GM19463 (cell line): ENCODE results near the gene LYRM4.
"Not testable (repeated sequence)": the region's sequence is repeated elsewhere in the genome, so short reads cannot be mapped to it uniquely, and the experiment has no call there.

Source experiments
- ATAC-seq: cut with Tn5 transposase; IDR thresholded peaks from one replicate; pipeline ENCODE4 v1.9.1; 2021; ENCODE audit warnings: mild to moderate bottlenecking, moderate library complexity; ENCODE audit not compliant: unreplicated experiment

LYRM4 gene

DNA sequence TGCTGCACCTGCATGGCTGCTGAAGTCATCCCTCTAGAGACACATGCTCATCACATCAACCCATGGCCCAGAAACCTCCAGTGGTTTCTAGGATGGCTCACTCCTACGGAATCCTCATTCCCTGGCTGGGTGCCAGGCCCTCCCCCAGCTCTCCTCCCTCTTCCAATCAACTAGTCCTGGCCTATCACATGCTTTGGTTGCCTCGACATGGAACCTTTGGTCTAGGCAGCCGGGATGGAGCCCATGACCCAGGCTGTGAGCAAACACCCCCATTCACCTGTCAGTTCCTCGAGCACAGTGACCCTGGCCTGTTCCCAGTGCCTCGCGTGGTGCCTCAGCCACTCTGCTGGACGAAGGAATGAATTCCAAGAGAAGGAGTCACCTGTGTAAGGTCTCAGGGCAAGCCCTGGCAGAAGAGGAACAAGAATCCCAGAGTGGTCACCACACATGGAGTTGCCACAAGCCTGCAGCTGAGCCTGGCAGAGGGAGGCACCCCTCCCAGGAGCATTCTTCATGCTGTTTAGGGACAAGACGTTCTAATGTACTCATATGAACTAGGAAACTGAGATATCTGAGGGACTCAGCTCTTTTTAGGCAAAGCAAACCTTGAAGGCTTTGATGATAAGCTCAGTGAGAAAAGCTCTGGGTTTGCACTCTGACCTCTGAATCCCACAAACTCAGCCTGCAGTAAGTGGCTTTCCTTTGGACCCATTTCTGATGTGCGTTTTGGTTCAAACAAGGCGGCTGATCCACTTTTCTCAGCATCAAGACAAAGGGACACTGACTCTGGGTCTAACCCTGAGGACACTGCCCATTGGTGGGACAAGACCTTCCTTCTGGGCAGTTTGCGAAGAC lies 135.4 kb downstream of the LYRM4 start:
- ATAC-seq: no peak

DNA sequence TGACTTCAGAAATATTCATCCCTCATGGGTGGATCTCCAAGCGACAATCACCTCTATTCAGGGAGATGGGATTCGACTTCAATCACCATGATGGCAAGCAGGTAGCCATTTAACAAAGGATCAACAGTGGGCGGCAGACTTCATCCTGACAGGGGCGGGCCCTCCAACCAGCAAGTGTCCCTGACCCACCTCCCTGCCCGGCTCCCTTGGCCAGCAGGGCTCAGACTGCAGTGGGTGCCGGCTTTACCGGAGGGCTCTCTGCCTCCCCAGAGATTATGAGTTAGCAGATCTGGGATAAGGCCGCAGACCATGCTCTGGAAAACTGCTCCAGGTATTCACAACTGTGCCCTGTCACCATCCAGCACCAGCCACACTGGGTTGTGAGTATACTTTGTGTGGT lies 136.2 kb downstream of the LYRM4 start:
- no peak for ATAC-seq

DNA sequence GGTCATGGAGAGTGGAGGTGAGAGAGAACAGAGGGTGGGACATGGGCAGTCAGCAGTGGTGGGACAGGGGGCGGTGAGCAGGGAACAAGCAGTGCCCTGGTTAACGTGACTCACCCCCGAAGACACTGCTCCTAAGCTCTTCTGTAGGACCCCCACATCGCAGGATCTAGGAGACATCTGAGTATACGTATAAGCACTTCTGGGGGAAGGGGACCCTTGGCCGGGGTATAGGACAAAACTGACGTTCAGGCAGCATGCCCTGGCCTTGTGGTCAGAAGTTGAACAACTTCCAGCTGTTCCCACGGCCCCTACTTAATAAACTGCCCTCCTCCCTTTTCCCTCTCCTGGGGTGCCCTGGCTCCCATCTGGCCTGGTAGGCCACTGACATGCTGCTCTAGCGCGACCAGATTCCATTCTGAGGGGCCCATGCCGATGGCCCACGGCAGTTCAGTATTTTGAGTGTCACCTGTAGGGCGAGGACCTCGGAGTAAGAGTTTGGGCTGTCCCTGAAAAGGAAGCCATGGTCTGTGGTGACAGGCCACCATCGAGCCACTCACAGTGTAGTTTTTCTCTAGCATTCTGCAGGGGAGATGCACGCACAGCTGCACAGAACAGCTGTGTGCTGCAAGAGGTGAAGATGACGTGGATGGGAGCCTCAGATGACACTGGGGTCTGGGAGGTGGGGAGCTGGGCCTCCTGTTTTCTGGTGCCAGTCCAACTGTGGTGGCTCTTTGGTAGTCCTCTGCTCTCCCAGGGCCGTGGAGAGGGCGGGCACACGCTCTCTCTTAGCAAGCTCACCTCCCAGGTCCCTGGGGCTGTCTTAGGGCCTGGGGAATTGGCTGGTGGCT lies 137.2 kb downstream of the LYRM4 start:
- no peak for ATAC-seq

DNA sequence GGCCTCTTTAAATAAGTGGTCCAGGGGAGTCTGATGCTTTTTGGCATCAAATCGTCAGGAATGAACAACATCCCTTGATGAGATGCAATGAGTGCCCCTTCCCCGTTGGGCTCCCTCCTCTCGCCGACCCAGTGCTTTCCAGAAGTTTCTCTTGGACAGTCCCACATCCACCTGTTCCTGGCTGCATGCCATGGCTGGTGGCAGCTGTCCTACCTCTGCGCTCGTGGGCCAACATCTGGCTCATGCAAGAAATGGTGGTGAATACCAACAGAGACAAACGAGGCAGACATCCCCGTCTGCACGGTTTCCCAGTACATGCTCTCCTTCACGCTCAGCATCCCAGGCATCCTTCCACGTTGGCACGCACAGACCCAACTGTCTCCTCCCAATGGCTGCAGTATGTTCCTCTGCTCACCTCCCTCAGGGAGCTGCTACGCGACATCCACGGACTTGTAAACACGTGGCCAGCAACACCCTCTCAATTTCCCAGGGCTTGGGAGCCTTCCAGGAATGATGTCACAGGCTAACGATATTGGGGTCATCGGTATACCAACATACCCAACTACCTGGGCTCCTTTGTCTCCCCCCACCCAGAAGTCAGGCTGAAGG lies 138.1 kb downstream of the LYRM4 start:
- no peak for ATAC-seq

DNA sequence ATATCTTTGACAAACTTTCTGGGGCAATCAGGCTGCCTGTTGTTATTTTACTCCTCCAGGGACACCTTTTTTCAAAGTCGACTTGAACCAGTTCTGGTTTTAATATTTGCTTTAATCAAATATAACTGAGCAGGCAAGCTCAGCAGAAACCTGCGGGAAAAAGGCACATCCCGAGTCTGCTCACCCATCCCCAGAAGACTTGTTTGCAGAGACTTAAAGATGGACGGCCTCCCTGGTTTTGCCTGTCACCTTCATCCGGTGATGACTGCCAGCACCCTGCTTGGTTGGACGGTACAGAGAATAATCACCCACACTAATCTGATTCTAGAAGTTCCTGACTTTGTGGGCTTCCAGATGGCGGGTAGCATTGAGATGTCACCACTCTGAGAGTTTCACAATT lies 138.8 kb downstream of the LYRM4 start:
- ATAC-seq: no peak

DNA sequence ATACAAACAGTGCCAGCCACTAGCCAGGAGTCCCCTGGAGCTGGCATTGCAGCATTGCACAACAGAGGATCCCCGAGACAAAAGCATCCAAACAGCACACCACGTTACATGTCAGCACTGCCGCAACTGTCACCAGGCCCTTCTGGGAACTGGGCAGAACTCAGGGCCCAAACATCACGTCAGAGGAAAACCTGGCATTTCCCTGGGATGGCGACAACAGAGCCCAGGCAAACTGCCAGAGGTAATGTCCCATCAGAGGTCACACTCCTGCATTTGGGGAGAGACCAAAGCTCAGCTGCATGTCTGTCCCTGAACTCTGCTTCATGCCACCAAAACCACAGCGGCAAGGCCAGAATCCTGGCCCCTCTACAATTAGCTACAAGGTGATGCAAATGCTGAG lies 139.3 kb downstream of the LYRM4 start:
- no peak for ATAC-seq

DNA sequence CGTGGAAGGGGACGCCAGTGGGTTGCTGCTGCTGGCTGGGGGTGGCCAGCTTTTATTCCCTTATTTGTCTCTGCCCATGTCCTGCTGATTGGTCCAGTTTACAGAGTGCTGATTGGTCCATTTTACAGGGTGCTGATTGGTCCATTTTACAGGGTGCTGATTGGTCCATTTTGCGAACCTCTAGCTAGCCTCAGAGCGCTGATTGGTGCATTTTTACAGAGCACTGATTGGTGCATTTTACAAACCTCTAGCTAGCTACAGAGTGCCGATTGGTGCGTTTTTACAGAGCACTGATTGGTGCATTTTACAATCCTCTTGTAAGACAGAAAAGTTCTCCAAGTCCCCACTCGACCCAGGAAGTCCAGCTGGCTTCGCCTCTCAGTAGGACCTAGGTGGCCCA lies 140.2 kb downstream of the LYRM4 start:
- not testable (repeated sequence) for ATAC-seq

DNA sequence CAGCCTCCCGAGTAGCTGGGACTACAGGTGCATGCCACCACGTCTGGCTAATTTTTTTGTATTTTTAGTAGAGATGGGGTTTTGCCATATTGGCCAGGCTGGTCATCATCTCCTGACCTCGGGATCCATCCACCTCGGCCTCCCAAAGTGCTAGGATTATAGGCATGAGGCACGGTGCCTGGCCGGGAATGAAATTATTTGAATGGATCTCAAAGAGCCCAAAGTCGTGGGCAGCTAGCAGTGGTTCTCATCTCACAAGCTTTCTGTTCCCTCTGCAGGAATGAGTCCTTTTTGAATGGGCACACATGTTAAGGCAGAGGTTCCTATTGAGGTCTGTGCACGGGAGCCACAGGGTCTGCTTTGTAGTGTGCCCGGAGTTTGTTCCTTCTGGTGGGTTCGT lies 140.7 kb downstream of the LYRM4 start:
- ATAC-seq: no peak

DNA sequence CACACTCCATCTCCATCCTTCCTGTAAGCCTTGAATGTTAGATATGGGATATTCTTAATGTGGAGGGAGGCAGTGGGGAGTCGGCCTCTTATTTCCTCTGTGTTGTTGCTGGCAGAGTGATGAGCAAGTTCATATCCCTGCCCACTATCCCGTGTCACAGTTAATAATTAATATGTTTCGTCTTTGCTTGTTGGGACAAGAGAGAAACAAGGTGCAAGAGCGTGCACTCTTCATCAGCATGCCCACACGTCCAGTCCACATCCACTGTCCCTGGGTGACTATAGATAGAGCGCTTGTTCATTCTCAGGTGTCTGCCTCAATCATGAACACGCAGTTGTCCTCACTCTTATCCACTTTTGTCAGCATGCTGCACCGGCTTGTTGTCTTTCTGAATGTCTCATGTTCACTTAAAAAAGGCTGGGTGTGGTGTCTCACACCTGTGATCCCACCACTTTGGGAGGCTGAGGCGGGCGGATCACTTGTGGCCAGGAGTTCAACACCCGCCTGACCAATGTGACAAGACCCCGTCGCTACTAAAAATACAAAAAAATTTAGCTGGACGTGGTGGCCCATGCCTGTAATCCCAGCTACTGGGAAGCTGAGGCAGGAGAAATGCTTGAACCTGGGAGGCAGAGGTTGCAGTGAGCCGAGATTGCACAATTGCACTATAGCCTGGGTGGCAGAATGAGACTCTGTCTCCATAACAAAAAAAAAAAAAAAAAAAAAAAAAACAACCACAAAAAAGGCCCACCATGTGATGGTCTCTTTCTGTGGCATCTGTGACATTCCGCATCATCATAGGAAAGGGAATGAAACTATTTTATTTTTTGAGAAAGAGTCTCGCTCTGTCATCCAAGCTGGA lies 141.4 kb downstream of the LYRM4 start:
- no peak for ATAC-seq

DNA sequence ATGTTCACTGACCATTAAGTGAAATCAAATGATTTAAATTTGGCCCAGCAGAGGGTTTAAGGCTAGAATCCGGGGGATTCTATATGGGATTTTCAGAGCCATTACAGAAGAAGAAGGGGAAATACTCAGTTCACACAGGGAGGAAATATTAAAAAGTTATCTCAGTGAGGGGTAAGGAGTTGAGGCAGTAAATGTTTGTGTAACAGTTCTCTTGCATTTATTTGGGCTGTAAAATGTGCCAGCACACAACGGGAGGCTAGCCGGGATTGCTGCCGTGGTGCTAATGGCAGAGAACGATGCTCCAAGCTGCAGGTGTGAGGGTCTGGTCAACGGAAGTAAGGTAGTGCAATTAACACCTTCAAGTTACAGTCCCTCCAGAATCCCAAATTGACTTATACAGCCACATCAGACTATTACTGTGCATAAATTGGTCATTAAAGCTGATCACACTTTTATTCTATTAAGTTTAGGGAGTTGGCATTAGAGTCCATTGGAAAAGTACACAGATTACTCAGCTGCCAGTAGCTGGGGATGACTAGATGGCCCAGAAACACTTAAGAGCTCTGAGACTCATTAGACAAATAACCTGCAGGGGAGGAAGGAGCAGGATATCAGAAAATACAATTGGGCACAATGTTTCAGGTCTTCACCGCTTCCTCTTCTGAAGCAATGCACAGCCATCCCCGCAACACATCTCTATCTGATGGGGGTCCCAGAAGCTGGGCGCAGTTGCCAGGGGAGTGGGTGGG lies 144.3 kb downstream of the LYRM4 start:
- no peak for ATAC-seq

DNA sequence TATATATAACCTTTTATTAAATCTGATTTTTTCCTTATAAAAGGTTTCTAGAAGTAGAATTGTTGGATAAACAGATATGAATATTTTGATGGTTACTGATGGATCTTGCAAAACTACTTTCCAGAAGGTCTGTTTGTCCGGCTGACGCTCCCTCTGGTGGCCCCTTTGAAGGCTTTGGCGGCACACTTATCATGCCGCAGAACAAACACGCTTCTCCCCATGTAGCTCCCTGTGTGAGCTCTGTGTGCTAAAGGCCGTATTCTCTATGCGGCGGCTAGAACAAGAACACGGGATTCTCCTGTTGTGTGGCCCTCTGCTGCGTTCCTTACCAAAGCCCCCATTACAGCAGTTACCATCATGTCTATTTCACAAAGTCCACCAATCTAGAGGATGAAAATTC lies 145.6 kb downstream of the LYRM4 start:
- no peak for ATAC-seq

DNA sequence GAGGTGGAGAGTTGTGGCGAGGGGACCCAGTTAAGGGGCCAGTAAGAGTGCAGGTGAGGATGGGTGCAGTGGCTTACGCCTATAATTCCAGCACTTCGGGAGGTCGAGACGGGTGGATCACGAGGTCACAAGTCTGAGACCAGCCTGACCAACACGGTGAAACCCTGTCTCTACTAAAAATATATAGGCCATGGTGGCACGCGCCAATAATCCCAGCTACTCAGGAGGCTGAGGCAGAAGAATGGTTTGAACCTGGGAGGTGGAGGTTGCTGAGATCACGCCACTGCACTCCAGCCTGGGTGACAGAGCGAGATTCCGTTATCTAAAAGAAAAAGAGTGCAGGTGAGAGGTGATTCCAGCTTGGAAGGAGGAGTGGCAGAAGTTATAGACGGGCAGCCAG lies 147.7 kb downstream of the LYRM4 start:
- no peak for ATAC-seq

DNA sequence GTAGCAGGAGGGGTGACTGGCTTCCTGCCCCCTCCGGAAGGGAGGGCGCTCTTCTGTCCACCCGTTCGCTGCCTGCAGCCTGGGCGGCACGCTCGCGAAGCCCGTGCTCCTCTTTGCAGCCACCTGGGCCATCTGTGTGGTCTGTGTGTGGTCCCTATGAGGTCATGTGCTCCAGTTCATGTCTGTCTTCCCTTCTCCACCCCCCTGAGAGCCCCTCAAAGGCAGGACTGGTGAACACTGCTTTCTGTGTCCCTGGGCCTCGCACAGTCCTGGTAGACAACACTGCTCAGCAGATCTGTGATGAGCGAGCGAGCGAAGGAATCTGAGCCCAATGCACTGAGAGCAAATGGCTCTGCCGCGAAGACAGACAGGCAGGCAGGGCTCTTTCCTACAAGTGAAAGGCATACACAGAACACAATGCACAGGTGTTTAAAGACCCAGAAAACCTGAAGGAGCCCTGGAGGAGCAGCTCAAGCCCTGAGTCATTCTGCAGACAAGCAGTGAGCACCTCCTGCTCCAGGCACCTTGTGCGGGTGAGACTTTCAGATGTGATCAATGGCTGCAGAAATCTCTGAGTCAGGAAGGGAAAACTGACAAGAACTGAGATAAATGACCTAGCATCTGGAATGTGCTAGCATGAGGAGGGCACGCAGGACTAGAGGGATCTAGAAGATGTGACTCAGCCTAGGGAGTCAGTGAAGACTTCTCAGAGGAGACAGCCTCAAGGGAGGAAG lies 148.5 kb downstream of the LYRM4 start:
- ATAC-seq: no peak

DNA sequence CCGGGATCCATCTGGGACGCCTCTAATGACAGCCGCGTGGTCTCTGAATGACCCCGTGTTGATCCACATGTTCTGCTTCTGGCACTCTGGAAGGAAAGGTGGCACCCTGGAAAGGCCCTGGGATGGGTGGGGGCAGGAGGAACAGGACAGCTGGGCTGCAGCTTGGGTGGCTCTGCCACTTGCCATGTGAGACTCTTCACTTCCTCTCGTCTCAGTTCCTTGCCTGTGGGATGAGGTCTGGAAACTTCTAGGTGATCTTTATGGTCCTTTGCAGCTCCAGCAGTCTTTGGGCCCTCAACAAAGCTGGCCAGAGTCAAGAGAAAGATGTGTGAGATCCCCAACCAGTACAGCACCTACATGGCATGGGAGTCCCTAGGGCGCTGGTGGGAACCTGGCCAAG lies 149.1 kb downstream of the LYRM4 start:
- no peak for ATAC-seq

DNA sequence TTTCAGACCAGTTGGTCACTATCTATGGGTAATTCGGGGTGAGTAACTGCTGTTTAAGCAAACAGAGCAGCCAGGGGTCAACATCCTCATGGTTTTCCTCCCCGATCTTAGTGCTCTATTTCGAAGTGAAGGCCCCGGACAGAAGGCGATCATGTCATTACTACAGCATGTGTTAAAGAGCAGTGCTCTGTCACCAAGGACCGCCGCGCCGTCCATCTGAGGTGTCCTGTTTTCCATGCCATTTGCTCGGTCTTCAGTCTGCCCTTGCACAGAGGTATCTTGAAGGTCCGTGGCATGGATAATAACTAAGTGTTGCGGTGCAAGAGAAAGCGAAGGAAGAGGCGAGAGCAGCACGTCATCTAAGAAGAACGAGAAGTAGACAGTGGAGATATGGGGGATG lies 150.5 kb downstream of the LYRM4 start:
- no peak for ATAC-seq

DNA sequence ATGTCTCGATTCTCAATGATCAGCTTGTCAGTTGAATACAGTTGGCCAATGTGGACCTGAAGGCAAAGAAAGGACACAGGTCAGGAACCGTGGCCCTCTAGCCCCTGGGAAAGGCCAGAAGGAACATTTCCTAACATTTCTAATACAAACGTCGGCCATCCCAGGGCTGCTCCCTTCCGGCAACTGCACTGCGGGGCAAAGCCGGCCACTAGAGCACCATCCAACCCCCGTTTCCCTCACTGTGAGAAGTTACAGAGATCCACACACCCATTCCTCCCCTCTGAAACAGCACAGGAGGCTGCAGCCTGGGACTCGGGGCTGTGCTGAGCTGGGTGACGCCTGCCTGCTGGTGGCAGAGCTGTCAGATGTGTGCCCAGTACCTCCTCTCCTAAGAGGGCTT lies 151.3 kb downstream of the LYRM4 start:
- ATAC-seq: no peak

DNA sequence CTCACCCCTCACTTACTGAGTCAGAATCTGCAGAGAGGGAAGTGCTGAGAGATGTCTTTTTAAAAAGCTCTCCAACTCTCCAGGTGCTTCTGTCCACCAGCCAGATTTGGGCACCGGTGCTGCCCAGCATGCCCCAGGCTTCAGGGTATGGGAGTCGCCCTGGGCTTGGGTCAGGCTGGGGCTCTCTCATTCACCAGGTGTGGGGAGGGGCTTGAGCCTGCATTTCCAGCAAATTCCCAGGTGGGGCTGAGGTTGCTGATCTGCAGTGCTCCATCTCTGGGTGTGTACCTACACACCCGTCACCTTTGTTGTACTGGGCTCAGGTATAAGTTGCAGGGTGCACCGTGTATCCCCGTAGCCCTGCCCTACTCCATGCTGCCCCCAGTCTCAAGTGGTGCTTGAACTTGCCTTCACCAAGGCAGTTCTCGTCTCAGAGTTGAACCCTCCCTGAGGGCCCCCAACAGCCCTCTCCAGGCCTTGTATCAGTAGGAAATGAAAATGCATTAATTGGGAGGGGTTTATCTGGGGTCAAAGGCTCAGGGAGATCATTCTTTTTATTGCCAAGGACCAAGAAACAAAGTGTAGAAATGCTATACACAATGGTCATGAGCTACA lies 152.1 kb downstream of the LYRM4 start:
- ATAC-seq: no peak

DNA sequence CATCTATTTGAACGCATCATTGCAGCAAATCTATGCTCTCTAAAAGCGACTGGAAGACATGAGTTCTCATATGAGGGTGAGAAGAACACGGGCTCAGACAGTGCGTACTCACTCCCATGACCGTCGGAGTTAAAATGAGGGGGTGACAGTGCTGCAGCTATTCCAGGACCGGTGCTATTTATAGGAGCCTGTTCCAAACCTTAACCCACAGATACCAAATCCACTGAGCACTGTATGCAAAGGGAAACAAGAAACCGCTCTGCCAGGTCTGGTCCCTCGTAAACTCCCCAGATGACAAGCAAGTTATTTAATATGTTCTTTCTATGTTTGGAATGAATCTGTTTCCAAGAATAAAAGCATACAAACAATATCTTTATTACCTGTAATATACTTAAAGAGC lies 152.7 kb downstream of the LYRM4 start:
- no peak for ATAC-seq

DNA sequence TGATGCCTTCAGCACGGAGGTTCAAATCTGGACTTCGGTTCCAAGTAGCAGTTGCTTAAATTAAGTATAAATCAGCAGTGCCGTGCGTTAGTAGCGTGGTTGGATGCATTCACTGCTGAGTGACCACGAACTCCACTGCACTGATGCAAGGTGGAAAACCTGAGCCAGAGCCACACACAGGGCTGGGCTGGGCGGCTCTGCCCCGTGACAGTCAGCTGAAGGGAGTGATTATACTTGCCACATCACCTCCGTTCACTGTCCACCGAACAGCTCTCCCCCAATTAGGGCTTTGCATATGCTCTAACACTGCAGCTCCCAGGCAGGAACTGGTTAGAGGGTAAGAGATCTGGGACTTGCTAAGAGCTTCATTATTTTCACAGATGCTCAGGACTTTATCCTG lies 153.4 kb downstream of the LYRM4 start:
- no peak for ATAC-seq
